ENCODE results near the gene OPA1.

GRCh38 chr3:193585530-193585929 lies 7.5 kb upstream of the OPA1 start:
- TF ChIP-seq CTCF (IDR thresholded peaks at IDR 0.05): no peak
- no peak for TF ChIP-seq POLR2A (IDR thresholded peaks at IDR 0.05)
